Placental pericyte (primary cell): ENCODE measurements around the gene ACOT2. TPM values are rescaled to one million over a fixed set of nuclear protein-coding genes. Genes with fewer than 3 reads are reported as not detected.

ENCODE experiments used
- total RNA-seq: library from RNA; depleted of rRNA; stranded (reverse); fragments of >200 nt; gene quantifications from 2 replicates; pipeline ENCODE4 v1.2.3, GENCODE V29; 2012

The ACOT2 gene, protein sequence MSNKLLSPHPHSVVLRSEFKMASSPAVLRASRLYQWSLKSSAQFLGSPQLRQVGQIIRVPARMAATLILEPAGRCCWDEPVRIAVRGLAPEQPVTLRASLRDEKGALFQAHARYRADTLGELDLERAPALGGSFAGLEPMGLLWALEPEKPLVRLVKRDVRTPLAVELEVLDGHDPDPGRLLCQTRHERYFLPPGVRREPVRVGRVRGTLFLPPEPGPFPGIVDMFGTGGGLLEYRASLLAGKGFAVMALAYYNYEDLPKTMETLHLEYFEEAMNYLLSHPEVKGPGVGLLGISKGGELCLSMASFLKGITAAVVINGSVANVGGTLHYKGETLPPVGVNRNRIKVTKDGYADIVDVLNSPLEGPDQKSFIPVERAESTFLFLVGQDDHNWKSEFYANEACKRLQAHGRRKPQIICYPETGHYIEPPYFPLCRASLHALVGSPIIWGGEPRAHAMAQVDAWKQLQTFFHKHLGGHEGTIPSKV
- 19.3 and 47.9 TPM in 2 replicates for total RNA-seq

DNA sequence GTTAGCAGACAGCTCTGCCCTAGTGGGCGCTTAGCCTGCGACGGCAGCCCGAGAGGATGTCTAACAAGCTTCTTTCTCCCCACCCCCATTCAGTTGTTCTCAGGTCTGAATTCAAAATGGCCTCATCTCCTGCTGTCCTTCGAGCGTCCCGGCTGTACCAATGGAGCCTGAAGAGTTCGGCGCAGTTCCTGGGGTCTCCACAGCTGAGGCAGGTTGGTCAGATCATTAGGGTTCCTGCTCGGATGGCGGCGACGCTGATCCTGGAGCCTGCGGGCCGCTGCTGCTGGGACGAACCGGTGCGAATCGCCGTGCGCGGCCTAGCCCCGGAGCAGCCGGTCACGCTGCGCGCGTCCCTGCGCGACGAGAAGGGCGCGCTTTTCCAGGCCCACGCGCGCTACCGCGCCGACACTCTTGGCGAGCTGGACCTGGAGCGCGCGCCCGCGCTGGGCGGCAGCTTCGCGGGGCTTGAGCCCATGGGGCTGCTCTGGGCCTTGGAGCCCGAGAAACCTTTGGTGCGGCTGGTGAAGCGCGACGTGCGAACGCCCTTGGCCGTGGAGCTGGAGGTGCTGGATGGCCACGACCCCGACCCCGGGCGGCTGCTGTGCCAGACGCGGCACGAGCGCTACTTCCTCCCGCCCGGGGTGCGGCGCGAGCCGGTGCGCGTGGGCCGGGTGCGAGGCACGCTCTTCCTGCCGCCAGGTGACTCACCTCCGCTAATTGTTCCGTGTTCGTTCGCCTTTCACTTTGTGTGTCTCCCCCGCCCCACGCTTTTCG, at the start of gene ACOT2:
ACOT2 (plus strand) TSS at position 29 of the 774 bp plus-strand sequence; CDS start at position 57, 28 bp downstream.

GRCh38 chr14:73591690-73592449, 22.9 kb downstream of the ACOT2 start, which contains the start of gene ACOT4:
Gene ACOT4, plus strand, starts transcription at chr14:73591873. Its CDS starts 87 bp downstream, at chr14:73591960.

GRCh38 chr14:73612339-73613045, 43.5 kb downstream of the ACOT2 start, which contains the start of gene ACOT6:
Gene ACOT6, plus strand, starts transcription at chr14:73612517. Its CDS starts 55 bp downstream, at chr14:73612572.

Other genes starting within 250 kb of the ACOT2 start
- 63.7 and 95.5 TPM in 2 replicates for gene NUMB, start 110.7 kb upstream of the ACOT2 start, total RNA-seq
- gene RIOX1, start 78.3 kb upstream of the ACOT2 start, total RNA-seq: 16.9 and 29.2 TPM in 2 replicates
- 6.7 and 17.3 TPM in 2 replicates for gene ACOT1, start 32.1 kb upstream of the ACOT2 start, total RNA-seq
- gene HEATR4, start 10.3 kb upstream of the ACOT2 start, total RNA-seq: under 0.01 TPM in 1 of 2 replicates, not detected in the other
- gene ACOT4, start 22.7 kb downstream of the ACOT2 start, total RNA-seq: 0.57 and 1.5 TPM in 2 replicates
- gene ACOT6, start 43.3 kb downstream of the ACOT2 start, total RNA-seq: 0.14 TPM in 1 of 2 replicates, not detected in the other
- gene DNAL1, start 75.8 kb downstream of the ACOT2 start, total RNA-seq: 9.4 and 10.3 TPM in 2 replicates
- 28.1 and 28.4 TPM in 2 replicates for gene PNMA1, start 145.2 kb downstream of the ACOT2 start, total RNA-seq